OCI-LY1 (cell line): Measurements from ENCODE around the gene SERPINB7.

Experiments used
- H2AFZ ChIP-seq: fragments of 200-600 bp; sonication (generic), shearing (Covaris generic); 2 replicates; pipeline ENCODE4 v1.6.0; 2014; ENCODE audit warnings: antibody characterized with exemption, mild to moderate bottlenecking, low read length
- H3F3A ChIP-seq: fragments of 200-600 bp; sonication (generic), shearing (Covaris generic); 2 replicates; pipeline ENCODE4 v1.6.0; 2014; ENCODE audit warnings: mild to moderate bottlenecking, antibody characterized with exemption, low read length, moderate library complexity; ENCODE audit not compliant: insufficient read depth
- H3K27ac ChIP-seq: fragments of 200-600 bp; sonication (generic); 2 replicates; pipeline ENCODE4 v1.5.1; 2014; ENCODE audit warnings: low read length, mixed run types, mild to moderate bottlenecking, low read depth; ENCODE audit not compliant: poor library complexity, severe bottlenecking
- H3K27me3 ChIP-seq: fragments of 200-600 bp; sonication (generic); 2 replicates; pipeline ENCODE4 v1.6.0; 2014; ENCODE audit warnings: antibody characterized with exemption, mild to moderate bottlenecking, low read length, moderate library complexity; ENCODE audit not compliant: insufficient read depth
- H3K36me3 ChIP-seq: fragments of 200-600 bp; sonication (generic); 2 replicates; pipeline ENCODE4 v1.6.1; 2014; ENCODE audit warnings: mild to moderate bottlenecking, antibody characterized with exemption, low read length, moderate library complexity, mixed read lengths; ENCODE audit not compliant: insufficient read depth
- H3K4me1 ChIP-seq: fragments of 200-600 bp; sonication (generic); 2 replicates; pipeline ENCODE4 v1.5.1; 2014; ENCODE audit warnings: mild to moderate bottlenecking, low read length, moderate library complexity; ENCODE audit not compliant: insufficient read depth, severe bottlenecking
- H3K4me2 ChIP-seq: fragments of 200-600 bp; sonication (generic), shearing (Covaris generic); 2 replicates; pipeline ENCODE4 v1.6.1; 2014; ENCODE audit warnings: low read length
- H3K4me3 ChIP-seq: fragments of 200-600 bp; sonication (generic); 2 replicates; pipeline ENCODE4 v1.5.1; 2014; ENCODE audit warnings: low read length, low read depth, mild to moderate bottlenecking, mixed read lengths; ENCODE audit not compliant: poor library complexity, severe bottlenecking
- H3K79me2 ChIP-seq: fragments of 200-600 bp; shearing (Covaris generic); 2 replicates; pipeline ENCODE4 v1.6.1; 2016; ENCODE audit warnings: mixed run types, low read length, mixed read lengths; ENCODE audit not compliant: insufficient read depth
- H3K9ac ChIP-seq: fragments of 200-600 bp; sonication (generic), shearing (Covaris generic); 2 replicates; pipeline ENCODE4 v1.6.1; 2014; ENCODE audit warnings: mild to moderate bottlenecking, low read length, mixed read lengths
- H3K9me2 ChIP-seq: fragments of 200-600 bp; sonication (generic), shearing (Covaris generic); 2 replicates; pipeline ENCODE4 v1.6.1; 2014; ENCODE audit warnings: low read depth, mild to moderate bottlenecking, low read length, mixed read lengths
- H3K9me3 ChIP-seq: fragments of 200-600 bp; shearing (Covaris generic); 2 replicates; pipeline ENCODE4 v1.6.1; 2014; ENCODE audit warnings: low read length, mixed read lengths
- H4K20me1 ChIP-seq: fragments of 200-600 bp; sonication (generic), shearing (Covaris generic); 2 replicates; pipeline ENCODE4 v1.6.0; 2016; ENCODE audit warnings: mild to moderate bottlenecking, low read length; ENCODE audit not compliant: insufficient read depth
- CTCF ChIP-seq: fragments of 200-600 bp; sonication (generic), shearing (Covaris generic); IDR thresholded peaks from 2 replicates; pipeline ENCODE4 v1.5.1; 2017; ENCODE audit warnings: mild to moderate bottlenecking, antibody characterized with exemption, low read length, moderate library complexity, mixed read lengths
- EZH2 ChIP-seq: fragments of 200-600 bp; sonication (generic), shearing (Covaris generic); IDR thresholded peaks from 2 replicates; pipeline ENCODE4 v1.8.0; 2017; ENCODE audit warnings: borderline replicate concordance, mixed run types, mild to moderate bottlenecking, antibody characterized with exemption, low read length, moderate library complexity, mixed read lengths

The SERPINB7 gene

GRCh38 chr18:63799189-63799588, 24.0 kb downstream of the SERPINB7 start:
- Histone ChIP-seq H3F3A (no peaks in the 10 kb centered on the region), H3K9me3 (no peaks in the 10 kb centered on the region), H3K9me2 (no peaks in the 10 kb centered on the region), H3K27me3 (no peaks in the 10 kb centered on the region), H3K27ac (no peak overlapping the region), H3K36me3 (no peaks in the 10 kb centered on the region), H4K20me1 (no peaks in the 10 kb centered on the region), H2AFZ (no peak overlapping the region), H3K4me1 (no peaks in the 10 kb centered on the region), H3K4me3 (no peak overlapping the region), H3K4me2 (no peak overlapping the region), H3K9ac (no peak overlapping the region), H3K79me2 (no peaks in the 10 kb centered on the region)
- TF ChIP-seq EZH2, result no peak
- no peak for TF ChIP-seq CTCF

- Histone ChIP-seq H3F3A (no peaks in the 10 kb centered on the region), H3K9me2 (no peaks in the 10 kb centered on the region), H3K27ac (no peak overlapping the region), H3K4me2 (no peak overlapping the region), H3K9ac (no peak overlapping the region), H3K4me3 (no peak overlapping the region), H2AFZ (no peak overlapping the region), H3K9me3 (no peaks in the 10 kb centered on the region), H4K20me1 (no peaks in the 10 kb centered on the region), H3K79me2 (no peaks in the 10 kb centered on the region), H3K4me1 (no peaks in the 10 kb centered on the region), H3K36me3 (no peaks in the 10 kb centered on the region), H3K27me3 (no peaks in the 10 kb centered on the region)
- no peak for TF ChIP-seq EZH2
- TF ChIP-seq CTCF, result no peak
These were observed 26.1 kb downstream of the SERPINB7 start for GRCh38 chr18:63801343-63801742.

- Histone ChIP-seq H3K27me3 (no peaks in the 10 kb centered on the region), H3K4me3 (no peak overlapping the region)
- TF ChIP-seq EZH2 (no peak), CTCF (no peak)
These were observed 32.9 kb downstream of the SERPINB7 start for GRCh38 chr18:63808125-63808524.

More at GRCh38 chr18:63808125-63808524, 32.9 kb downstream of the SERPINB7 start:
- Histone ChIP-seq H3K27ac (no peak overlapping the region), H4K20me1 (no peaks in the 10 kb centered on the region), H3K9ac (no peak overlapping the region), H3K4me1 (no peaks in the 10 kb centered on the region), H3K79me2 (no peaks in the 10 kb centered on the region), H3K9me2 (no peaks in the 10 kb centered on the region), H3K4me2 (no peak overlapping the region), H3K9me3 (no peaks in the 10 kb centered on the region), H3K36me3 (no peaks in the 10 kb centered on the region), H3F3A (no peaks in the 10 kb centered on the region), H2AFZ (no peak overlapping the region)
